Gastrocnemius medialis (tissue), 4 donors: Measurements from ENCODE around the gene COL11A2.

Source experiments
- CTCF ChIP-seq, 5 experiments: fragments of 450-650 bp in 3 of 5; fragments of 200-600 bp in 2 of 5; sonication (generic) in 2 of 5; IDR thresholded peaks in 4 of 5; conservative IDR thresholded peaks in 1 of 5; 1 replicate in 4 of 5; 2 replicates in 1 of 5; pipeline ENCODE4 v1.5.1; 2016 to 2019; ENCODE audit warnings: antibody characterized with exemption in 5 of 5, mild to moderate bottlenecking in 3 of 5, moderate library complexity in 3 of 5
- POLR2A ChIP-seq, 2 donors: fragments of 450-650 bp; IDR thresholded peaks; one replicate each; pipeline ENCODE4 v1.6.1; 2017; ENCODE audit warnings: antibody characterized with exemption in 2 of 2, mild to moderate bottlenecking in 2 of 2, moderate library complexity in 2 of 2

GRCh38 chr6:33213166-33213988 lies 21.1 kb upstream of the COL11A2 start:
- TF ChIP-seq CTCF (IDR thresholded peaks at IDR 0.05 in 4 of 5, conservative IDR thresholded peaks at IDR 0.05 in 1 of 5) (no peak), POLR2A (IDR thresholded peaks at IDR 0.05) (no peak)
